Measurements from ENCODE around the gene PACRG.

The PACRG gene

GRCh38 chr6:163026893-163027292 is 299.1 kb downstream of the PACRG start:
- no peak for DNase-seq

DNA sequence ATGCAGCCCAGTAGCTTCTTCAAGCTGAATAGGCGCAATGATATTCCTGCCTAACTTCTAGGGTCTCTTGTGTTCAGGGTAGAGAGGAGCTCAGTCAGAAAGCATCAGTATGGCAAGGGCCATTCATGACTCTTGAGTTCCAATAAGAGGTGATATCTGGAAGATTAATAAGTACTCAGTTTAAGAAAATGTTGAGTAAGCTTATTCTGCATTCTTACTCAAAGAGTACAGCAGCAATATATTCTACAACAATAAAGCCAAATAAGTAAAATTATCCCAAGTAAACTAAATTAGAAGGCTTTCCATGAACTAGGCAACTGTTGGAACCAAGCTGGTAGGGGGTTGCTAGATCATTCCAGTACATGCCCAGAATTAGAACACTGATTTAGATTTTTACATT is 303.2 kb downstream of the PACRG start:
- DNase-seq: no peak

- DNase-seq: no peak
Observed at GRCh38 chr6:163031931-163032330, 304.2 kb downstream of the PACRG start.

DNA sequence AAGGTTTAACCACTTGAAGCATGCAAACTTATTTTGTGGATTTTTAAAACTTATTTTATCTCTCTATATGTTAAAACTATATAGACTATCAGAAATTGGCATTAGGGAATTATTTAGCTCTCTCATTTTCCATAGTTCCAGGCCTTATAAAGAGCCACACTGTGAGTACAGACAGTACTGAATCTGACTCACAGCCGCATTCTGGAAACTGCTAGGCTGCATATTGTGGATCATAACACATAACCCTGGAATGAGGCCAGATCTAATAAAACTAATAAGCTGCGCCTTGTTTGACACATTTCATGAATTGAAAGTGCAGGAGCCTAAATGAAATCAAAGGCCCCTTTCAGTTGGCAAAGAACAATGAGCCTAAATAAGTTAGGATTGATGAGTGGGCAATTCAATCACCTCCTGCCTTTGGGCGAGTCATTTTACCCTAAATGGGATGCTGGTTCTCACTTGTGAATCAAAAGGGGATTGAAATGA is 308.4 kb downstream of the PACRG start:
- DNase-seq: no peak

DNA sequence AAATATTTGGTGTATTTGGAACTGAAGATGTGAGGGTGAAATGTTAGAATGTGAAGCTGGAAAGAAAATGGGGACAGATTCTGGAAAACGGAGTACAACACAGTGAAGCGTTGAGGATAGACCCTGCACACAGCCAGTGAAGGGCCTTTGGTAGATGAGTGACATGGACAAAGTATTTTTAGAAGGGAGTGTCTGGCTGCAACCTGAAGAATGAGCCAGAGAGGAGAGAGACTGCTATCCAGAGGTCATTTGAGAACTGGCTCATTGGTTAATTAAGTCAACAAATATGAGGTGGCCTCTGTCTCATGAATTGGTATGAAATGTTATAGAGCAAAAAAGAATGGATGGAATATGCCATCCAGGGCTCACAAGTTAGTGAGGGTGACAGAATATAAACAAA is 310.5 kb downstream of the PACRG start:
- DNase-seq: no peak

- DNase-seq: no peak
Observed at GRCh38 chr6:163048345-163048744, 320.6 kb downstream of the PACRG start.

DNA sequence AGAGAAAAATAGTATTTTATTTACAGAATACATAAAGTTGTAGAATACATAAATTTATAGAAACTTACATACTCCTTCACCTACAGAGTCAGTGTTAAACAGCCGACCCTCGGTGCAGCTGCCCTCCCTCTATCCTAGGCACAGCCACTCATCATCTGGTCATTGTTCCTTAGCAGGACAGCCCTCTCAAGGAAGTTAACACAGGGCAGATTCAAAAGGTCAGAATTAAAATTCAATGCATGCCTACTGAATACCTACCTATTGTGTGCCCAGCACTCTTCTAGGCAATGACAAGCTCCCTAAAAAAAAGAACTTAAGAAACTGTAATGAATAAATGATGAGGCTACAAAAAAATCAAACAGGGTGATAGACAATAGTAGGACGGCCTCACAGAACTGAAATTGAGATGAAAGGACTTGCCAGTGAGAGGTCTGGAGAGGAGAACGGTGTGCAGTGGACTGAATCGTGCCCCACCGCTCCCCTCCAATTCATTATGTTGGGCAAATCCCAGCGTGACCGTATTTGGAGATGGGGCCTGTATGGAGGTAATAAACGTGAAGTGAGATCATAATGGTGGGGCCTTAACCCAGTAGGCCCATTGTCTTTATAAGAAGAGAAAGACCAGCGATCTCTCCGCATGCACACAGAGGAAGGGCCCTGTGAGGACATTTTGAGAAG is 326.0 kb downstream of the PACRG start:
- DNase-seq: no peak

- DNase-seq: no peak
Observed at GRCh38 chr6:163054641-163055040, 326.9 kb downstream of the PACRG start.

DNA sequence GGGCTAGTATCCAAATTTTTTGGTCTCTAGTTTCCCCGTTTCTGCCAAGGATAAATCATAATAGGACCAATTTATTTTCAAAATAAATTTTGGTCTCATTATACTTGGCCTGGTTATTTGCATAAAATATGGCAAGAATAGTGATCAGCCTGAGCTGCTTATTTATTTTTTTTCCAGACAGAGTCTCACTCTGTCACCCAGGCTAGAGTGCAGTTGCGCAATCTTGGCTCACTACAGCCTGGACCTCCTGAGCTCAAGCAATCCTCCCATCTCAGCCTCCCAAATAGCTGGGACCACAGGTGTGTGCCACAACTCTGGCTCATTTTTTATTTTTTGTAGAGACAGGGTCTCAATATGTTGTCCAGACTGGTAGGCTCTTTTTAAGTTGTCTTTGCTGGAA is 329.5 kb downstream of the PACRG start:
- no peak for DNase-seq

- DNase-seq: no peak
Observed at GRCh38 chr6:163062790-163063189, 335.0 kb downstream of the PACRG start.

DNA sequence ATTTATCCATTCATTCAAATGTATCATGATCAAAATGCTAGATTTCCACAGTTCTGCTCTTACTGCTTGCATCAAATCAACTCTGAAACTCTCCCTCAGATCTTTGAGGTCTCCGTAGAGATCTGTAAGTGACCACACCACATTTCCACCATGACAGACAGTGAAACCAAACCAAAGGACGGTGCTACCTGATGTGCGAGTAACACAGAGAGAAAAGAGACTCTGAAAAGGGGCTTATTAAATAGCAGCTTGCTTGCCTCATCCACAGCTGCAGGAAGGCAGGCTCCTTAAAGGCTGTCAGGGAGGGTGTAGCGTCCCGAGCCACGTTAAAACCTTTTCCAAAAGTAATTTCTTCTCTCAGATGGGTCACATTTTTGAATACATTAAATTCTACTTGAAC is 335.8 kb downstream of the PACRG start:
- no peak for DNase-seq

DNA sequence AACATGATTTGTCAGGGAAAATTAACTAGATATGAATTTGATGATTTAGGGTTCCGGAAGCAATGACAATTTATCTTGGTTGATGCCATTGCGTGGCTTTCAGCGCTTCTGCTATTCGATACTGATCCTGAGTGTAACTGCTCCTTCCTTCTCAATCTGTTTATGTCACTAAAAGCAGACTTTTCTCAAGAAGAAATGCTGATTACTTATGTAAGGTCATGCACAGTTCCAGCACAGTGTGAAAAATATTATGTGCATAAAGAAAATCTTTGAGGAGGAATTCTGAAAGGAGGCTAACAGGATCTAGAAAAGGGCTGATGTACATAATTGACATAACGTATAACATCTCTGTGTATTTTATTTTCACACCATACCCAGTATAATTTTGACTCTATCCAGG is 336.6 kb downstream of the PACRG start:
- no peak for DNase-seq

GRCh38 chr6:163066200-163066599 is 338.4 kb downstream of the PACRG start:
- no peak for DNase-seq

- DNase-seq: no peak
Observed at GRCh38 chr6:163077134-163077533, 349.4 kb downstream of the PACRG start.

GRCh38 chr6:163078712-163079111 is 350.9 kb downstream of the PACRG start:
- DNase-seq: no peak

GRCh38 chr6:163080228-163080627 is 352.5 kb downstream of the PACRG start:
- no peak for DNase-seq

- DNase-seq: no peak
Observed at GRCh38 chr6:163083141-163083540, 355.4 kb downstream of the PACRG start.

DNA sequence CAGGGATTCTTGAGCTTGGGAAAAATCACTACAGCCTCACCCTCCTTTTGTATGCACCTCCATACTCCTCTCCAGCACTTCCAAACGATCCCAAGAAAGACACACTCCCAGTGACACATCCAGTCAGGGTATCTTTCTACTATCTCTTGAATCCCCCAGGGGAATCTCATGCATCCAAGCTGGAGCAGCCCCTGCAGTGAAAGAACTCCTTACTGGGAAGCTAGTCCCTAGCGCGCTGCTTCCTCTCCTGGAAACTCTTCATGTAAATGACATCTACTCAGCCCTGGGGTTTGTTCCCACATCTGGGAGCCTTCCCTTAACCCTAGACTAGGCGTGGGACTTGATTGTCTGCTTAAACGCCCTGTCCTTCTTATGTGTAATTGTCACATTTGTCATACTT is 357.7 kb downstream of the PACRG start:
- DNase-seq: no peak

DNA sequence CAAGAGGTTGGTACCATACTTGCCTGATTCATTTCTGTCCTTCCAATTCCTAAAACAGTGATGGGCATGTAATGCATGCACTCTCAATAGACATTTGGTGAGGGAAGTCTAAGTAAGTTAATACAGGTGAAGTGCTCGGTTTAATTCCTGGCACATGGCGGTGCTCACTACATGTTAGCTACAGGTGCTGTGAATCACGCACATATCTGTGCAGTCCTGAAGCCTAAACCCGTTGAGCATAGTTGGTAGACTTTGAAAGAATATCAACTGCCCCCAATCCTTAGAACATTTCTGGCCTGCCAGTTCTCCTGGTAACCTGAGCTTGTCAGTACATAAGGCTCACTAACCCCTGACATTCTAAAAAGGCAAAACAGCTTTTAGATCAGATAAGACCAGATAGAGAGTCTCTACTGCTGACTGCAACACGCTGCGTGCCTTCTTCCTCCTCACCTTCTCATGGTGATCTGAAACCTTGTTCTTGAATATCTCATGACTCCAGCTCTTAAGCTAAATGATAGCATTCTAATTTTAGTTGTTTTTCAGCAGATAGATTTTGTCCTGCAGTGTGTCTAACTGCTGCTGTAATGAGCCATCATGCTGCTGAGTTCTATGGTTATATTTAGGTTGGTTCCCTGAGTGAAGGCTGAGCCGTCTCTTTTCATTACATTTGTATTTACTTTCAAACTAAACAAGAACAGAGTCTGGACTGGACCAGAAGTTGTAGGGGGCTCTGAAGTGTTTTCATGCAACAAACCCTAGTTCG is 358.3 kb downstream of the PACRG start:
- no peak for DNase-seq

DNA sequence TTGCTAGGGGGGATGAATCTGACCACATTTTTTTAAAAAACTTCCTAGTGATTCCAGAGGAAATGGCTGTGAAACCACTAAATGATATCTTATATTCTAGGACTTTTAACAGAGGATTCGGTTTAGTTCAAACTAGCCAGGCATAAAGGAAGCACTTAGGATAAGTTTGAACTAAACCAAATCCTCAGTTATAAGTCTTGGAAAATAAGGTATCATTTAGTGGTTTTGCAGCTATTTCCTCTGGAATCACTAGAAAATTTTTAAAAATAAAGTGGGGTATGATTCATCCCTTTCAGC is 358.8 kb downstream of the PACRG start:
- DNase-seq: no peak

GRCh38 chr6:163087981-163088380 is 360.2 kb downstream of the PACRG start:
- no peak for DNase-seq

DNA sequence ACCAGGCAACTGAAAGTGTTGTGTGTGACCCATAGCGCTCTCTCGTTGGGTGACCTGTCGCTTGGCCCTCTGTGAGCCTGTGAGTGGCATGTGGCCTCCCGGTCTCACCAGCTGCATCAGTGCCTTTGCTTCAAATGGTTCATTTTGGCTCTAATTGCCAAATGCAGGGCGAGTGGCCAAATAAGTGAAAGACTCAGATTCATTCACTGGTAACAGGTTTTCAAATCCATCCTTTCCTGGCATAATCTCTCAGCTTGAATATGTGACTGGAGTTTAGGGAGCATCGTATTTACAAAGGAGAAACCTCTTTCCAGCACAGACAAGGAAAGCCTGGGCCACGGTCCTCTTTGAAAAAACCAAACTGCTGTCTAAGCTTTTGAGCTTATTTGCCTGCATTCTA is 365.1 kb downstream of the PACRG start:
- no peak for DNase-seq

DNA sequence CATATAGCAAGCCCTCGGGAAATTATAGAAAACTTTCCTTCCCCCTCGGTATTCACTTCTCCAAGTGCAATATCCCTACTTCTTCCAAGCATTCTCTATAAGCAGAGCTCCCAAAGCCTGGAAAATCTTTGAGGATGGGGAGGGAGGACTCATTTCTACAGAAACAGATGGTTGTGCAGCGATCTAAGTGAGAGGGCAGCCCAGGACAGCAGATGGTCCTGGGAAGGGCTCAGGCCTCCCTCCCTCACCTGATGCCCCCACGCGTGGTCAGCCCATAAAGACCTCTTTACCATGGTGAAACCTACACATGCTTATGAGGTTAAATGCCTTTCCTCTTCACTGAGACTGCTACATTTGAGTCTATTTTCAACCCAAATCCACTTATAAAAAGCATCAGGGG is 367.1 kb downstream of the PACRG start:
- no peak for DNase-seq

DNA sequence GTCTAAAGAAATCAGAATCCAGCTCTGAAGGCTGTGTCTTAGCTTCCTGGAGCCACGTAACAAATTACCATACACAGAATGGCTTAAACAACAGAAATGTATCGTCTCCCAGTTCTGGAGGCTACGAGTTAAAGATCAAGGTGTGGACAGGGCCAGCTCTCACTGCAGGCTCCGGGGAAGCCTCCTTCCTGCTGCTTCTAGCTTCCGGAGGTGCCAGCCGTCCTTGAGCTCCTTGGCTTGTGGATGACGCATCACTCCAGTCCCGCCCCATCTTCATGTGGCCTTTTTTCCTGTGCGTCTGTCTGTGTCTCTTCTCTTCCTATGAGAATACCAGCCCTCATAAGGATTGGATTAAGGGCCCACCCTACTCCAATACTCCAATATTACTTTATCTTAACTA is 367.6 kb downstream of the PACRG start:
- no peak for DNase-seq

Data from NCI-H1092 treated with DMSO at 0.1 percent for 48 hours (cell line).